OCI-LY3 (cell line): Measurements from ENCODE around the gene MAGI1.
"Not testable (repeated sequence)": the region's sequence is repeated elsewhere in the genome, so short reads cannot be mapped to it uniquely, and the experiment has no call there.

ENCODE experiments used
- EZH2phosphoT487 ChIP-seq: fragments of 200-600 bp; shearing (Covaris generic); IDR thresholded peaks from 2 replicates; pipeline ENCODE4 v1.6.1; 2018; ENCODE audit warnings: antibody characterized with exemption, mixed run types, low read depth
- TF ChIP-seq, protein P1 (sequence below): fragments of 200-600, 300-600 bp; sonication (generic); IDR thresholded peaks from 2 replicates; pipeline ENCODE4 v1.5.1; 2014; ENCODE audit warnings: antibody characterized with exemption, low read length, low read depth

DNA sequence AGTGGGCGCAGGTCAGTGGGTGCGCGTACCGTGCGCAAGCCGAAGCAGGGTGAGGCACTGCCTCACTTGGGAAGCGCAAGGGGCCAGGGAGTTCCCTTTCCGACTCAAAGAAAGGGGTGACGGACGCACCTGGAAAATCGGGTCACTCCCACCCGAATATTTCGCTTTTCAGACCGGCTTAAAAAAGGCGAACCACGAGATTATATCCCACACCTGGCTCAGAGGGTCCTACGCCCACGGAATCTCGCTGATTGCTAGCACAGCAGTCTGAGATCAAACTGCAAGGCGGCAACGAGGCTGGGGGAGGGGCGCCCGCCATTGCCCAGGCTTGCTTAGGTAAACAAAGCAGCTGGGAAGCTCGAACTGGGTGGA lies 529.3 kb downstream of the MAGI1 start:
- TF ChIP-seq, protein P1, sequence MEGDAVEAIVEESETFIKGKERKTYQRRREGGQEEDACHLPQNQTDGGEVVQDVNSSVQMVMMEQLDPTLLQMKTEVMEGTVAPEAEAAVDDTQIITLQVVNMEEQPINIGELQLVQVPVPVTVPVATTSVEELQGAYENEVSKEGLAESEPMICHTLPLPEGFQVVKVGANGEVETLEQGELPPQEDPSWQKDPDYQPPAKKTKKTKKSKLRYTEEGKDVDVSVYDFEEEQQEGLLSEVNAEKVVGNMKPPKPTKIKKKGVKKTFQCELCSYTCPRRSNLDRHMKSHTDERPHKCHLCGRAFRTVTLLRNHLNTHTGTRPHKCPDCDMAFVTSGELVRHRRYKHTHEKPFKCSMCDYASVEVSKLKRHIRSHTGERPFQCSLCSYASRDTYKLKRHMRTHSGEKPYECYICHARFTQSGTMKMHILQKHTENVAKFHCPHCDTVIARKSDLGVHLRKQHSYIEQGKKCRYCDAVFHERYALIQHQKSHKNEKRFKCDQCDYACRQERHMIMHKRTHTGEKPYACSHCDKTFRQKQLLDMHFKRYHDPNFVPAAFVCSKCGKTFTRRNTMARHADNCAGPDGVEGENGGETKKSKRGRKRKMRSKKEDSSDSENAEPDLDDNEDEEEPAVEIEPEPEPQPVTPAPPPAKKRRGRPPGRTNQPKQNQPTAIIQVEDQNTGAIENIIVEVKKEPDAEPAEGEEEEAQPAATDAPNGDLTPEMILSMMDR: not testable (repeated sequence)
- TF ChIP-seq EZH2phosphoT487: not testable (repeated sequence)
